DOHH2 (cell line): ENCODE data around the gene ARFRP1.

ENCODE experiments used
- H3F3A ChIP-seq: fragments of 200-600 bp; sonication (generic), shearing (Covaris generic); 2 replicates; pipeline ENCODE4 v1.6.0; 2016; ENCODE audit warnings: antibody characterized with exemption, mild to moderate bottlenecking; ENCODE audit not compliant: control insufficient read depth, insufficient read depth
- H3K27ac ChIP-seq: fragments of 200-600 bp; sonication (generic); 2 replicates; pipeline ENCODE4 v1.5.1; 2014; ENCODE audit warnings: low read depth, mild to moderate bottlenecking, low read length, moderate library complexity
- H3K27me3 ChIP-seq: fragments of 200-600 bp; sonication (generic); 2 replicates; pipeline ENCODE4 v1.6.1; 2014; ENCODE audit warnings: mild to moderate bottlenecking, low read length, mixed read lengths; ENCODE audit not compliant: control insufficient read depth
- H3K36me3 ChIP-seq: fragments of 200-600 bp; sonication (generic); 2 replicates; pipeline ENCODE4 v1.6.1; 2014; ENCODE audit warnings: mild to moderate bottlenecking, low read length, moderate library complexity, mixed read lengths; ENCODE audit not compliant: control insufficient read depth
- H3K4me1 ChIP-seq: fragments of 200-600 bp; sonication (generic); 2 replicates; pipeline ENCODE4 v1.6.1; 2014; ENCODE audit warnings: mild to moderate bottlenecking, low read length, mixed read lengths; ENCODE audit not compliant: control insufficient read depth
- H3K4me2 ChIP-seq: fragments of 200-600 bp; sonication (generic); 2 replicates; pipeline ENCODE4 v1.6.0; 2014; ENCODE audit warnings: mild to moderate bottlenecking, low read length, moderate library complexity
- H3K4me3 ChIP-seq: fragments of 200-600 bp; sonication (generic); 2 replicates; pipeline ENCODE4 v1.5.1; 2014; ENCODE audit warnings: mild to moderate bottlenecking, low read length, mixed read lengths
- H3K79me2 ChIP-seq: fragments of 200-600 bp; sonication (generic); 2 replicates; pipeline ENCODE4 v1.6.1; 2014; ENCODE audit warnings: mild to moderate bottlenecking, low read length, mixed read lengths; ENCODE audit not compliant: control insufficient read depth
- H3K9me2 ChIP-seq: fragments of 200-600 bp; sonication (generic); replicated peaks from 2 replicates; pipeline ENCODE4 v1.6.1; 2014; ENCODE audit warnings: mild to moderate bottlenecking, low read length, mixed read lengths; ENCODE audit not compliant: control insufficient read depth
- H3K9me3 ChIP-seq: fragments of 200-600 bp; sonication (generic); 2 replicates; pipeline ENCODE4 v1.6.1; 2014; ENCODE audit warnings: antibody characterized with exemption, low read length, mixed read lengths; ENCODE audit not compliant: control insufficient read depth, insufficient read depth
- H4K20me1 ChIP-seq: fragments of 200-600 bp; sonication (generic); 2 replicates; pipeline ENCODE4 v1.6.0; 2014; ENCODE audit warnings: low read depth, mild to moderate bottlenecking, antibody characterized with exemption, low read length, moderate library complexity; ENCODE audit not compliant: control insufficient read depth, insufficient read depth
- CTCF ChIP-seq: fragments of 200-600 bp; sonication (generic); IDR thresholded peaks from one replicate; pipeline ENCODE4 v1.5.1; 2014; ENCODE audit warnings: antibody characterized with exemption, mild to moderate bottlenecking, low read depth, low read length; ENCODE audit not compliant: poor library complexity, severe bottlenecking
- EZH2phosphoT487 ChIP-seq: fragments of 200-600 bp; sonication (generic); IDR thresholded peaks from 2 replicates; pipeline ENCODE4 v1.6.1; 2017; ENCODE audit warnings: borderline replicate concordance, mild to moderate bottlenecking, antibody characterized with exemption, low read length, moderate library complexity, mixed read lengths

The ARFRP1 gene

GRCh38 chr20:63686492-63687321, 21.1 kb downstream of the ARFRP1 start:
- Histone ChIP-seq H3K4me3 (no peak overlapping the region), H3K4me2 (no peak overlapping the region), H3K9me2 (no peaks in the 10 kb centered on the region), H3F3A (no peaks in the 10 kb centered on the region), H3K79me2 (no peaks in the 10 kb centered on the region), H4K20me1 (no peaks in the 10 kb centered on the region), H3K27me3 (no peaks in the 10 kb centered on the region), H3K4me1 (no peaks in the 10 kb centered on the region), H3K27ac (no peak overlapping the region), H3K36me3 (peaks cover 6% of the 10 kb centered on the region; the same call in 1 of the 2 replicates), H3K9me3 (no peaks in the 10 kb centered on the region)
- TF ChIP-seq EZH2phosphoT487 (no peak), CTCF (no peak)

- TF ChIP-seq CTCF: no peak
- TF ChIP-seq EZH2phosphoT487: no peak
- Histone ChIP-seq H3K4me1 (no peaks in the 10 kb centered on the region), H4K20me1 (no peaks in the 10 kb centered on the region), H3K36me3 (peaks cover 5% of the 10 kb centered on the region; the same call in 1 of the 2 replicates), H3K9me3 (no peaks in the 10 kb centered on the region), H3K4me3 (no peak overlapping the region), H3K27me3 (no peaks in the 10 kb centered on the region), H3K79me2 (no peaks in the 10 kb centered on the region), H3K27ac (no peak overlapping the region), H3F3A (no peaks in the 10 kb centered on the region), H3K9me2 (no peaks in the 10 kb centered on the region), H3K4me2 (no peak overlapping the region)
Measured at GRCh38 chr20:63686094-63686491, 21.7 kb downstream of the ARFRP1 start.

GRCh38 chr20:63685269-63686026, 22.3 kb downstream of the ARFRP1 start:
- Histone ChIP-seq H3K79me2 (no peaks in the 10 kb centered on the region), H4K20me1 (no peaks in the 10 kb centered on the region), H3K27ac (no peak overlapping the region), H3K9me3 (no peaks in the 10 kb centered on the region), H3K27me3 (no peaks in the 10 kb centered on the region), H3K9me2 (no peaks in the 10 kb centered on the region), H3K4me3 (no peak overlapping the region), H3F3A (no peaks in the 10 kb centered on the region), H3K4me2 (no peak overlapping the region), H3K4me1 (no peaks in the 10 kb centered on the region), H3K36me3 (peaks cover 5% of the 10 kb centered on the region; the same call in 1 of the 2 replicates)
- TF ChIP-seq CTCF: no peak
- no peak for TF ChIP-seq EZH2phosphoT487
